ENCODE data around the gene SPATS2. TPM values are rescaled to one million over a fixed set of nuclear protein-coding genes. Genes with fewer than 3 reads are reported as not detected.
A peak's percentile ranks its signal among the peaks of the same experiment; 100 is the strongest.
"Not testable (repeated sequence)": the region's sequence is repeated elsewhere in the genome, so short reads cannot be mapped to it uniquely, and the experiment has no call there.

SPATS2 gene
- total RNA-seq, 1 donor from 2014 or later: 29.9 TPM

DNA sequence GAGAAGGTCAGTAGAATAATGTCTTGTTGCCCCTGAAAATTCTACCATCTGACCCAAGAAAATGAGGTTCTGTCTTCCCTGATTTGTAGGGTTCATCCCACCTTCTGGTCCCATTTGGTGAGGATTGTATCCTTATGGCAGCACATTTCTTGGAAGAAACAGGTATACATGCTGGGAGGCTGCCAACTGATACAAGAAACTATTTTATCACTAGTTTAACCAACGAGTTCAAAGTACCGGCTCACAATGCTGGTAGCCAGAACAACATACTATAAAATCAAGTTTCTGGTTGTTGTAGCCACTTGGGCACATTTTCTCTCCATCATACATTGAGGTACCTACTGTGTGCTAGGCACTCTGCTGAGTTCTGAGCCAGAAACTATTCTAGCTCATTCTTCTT, 164.5 kb downstream of the SPATS2 start:
- no peak overlapping the region for H3K4me3 ChIP-seq (ENCODE audit: low read depth, low read length)
- TF ChIP-seq, protein P1, sequence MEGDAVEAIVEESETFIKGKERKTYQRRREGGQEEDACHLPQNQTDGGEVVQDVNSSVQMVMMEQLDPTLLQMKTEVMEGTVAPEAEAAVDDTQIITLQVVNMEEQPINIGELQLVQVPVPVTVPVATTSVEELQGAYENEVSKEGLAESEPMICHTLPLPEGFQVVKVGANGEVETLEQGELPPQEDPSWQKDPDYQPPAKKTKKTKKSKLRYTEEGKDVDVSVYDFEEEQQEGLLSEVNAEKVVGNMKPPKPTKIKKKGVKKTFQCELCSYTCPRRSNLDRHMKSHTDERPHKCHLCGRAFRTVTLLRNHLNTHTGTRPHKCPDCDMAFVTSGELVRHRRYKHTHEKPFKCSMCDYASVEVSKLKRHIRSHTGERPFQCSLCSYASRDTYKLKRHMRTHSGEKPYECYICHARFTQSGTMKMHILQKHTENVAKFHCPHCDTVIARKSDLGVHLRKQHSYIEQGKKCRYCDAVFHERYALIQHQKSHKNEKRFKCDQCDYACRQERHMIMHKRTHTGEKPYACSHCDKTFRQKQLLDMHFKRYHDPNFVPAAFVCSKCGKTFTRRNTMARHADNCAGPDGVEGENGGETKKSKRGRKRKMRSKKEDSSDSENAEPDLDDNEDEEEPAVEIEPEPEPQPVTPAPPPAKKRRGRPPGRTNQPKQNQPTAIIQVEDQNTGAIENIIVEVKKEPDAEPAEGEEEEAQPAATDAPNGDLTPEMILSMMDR (conservative IDR thresholded peaks at IDR 0.05; ENCODE audit: low read depth, low read length): no peak
- DNase-seq (ENCODE audit: low read depth): no peak

DNA sequence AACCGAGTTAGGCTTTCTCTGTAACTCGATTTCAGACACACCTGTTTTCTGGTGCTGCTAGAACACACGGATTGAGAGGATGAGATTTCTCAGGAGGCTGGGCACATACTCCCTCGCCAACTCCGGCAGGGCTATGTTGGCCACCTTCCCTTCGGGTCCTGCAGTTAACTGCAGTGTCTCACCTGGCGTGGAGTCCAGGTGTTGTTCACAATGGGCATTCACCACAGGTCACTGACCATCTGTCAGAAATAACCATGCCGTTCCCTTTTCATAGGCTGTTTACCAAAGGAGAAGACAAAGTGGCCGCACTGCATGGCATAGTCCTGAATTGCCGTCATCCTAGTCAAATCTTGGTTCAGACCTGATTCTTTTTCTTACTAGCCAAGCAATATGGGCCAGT, 166.1 kb downstream of the SPATS2 start:
- TF ChIP-seq, protein P1 (conservative IDR thresholded peaks at IDR 0.05; ENCODE audit: low read depth, low read length): no peak
- no peak for DNase-seq (ENCODE audit: low read depth)
- H3K4me3 ChIP-seq (ENCODE audit: low read depth, low read length): no peak overlapping the region

DNA sequence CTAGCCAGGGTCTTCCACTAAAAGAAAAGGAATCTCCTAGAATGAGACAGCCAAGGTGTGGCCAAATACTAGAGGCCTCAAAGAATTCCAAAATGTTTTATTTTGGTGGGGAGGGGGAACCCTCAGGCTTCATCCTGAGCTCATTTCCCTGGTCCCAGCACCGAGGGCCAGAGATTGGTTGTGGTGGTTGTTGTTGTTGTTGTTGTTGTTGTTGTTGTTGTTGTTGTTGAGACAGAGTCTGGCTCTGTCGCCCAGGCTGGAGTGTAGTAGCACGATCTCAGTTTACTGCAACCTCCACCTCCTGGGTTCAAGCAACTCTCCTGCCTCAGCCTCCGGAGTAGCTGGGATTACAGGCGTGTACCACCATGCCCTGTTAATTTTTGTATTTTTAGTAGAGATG, 166.9 kb downstream of the SPATS2 start:
- H3K4me3 ChIP-seq (ENCODE audit: low read depth, low read length); DNase-seq (ENCODE audit: low read depth): not testable (repeated sequence)

DNA sequence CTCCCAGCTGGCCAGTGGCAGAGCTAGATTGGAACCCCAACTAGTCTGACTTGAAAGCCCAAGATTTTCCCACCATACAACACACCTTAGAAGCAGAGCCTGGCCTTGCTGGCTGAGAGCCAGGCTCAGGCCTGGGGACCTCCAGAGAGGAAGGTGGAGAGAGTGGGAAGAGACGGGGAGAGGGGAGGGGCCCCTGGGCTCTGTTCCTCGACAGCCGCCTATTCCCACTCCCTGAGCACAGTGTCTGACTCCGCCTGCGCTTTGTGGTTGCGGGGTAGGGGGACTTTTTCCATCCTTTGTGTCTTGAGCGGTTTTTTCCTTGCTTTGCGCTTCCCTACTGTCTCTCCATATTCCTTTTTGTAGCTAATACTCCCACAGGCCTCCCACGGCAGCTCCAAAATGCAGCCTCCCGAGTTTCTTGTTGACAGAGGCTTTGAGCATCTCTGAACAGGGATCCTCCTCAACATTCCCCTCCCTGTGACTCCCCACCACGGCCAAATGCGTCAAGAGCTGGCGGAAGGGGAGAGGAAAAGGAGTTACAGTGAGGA, 167.5 kb downstream of the SPATS2 start:
- TF ChIP-seq, protein P1 (conservative IDR thresholded peaks at IDR 0.05; ENCODE audit: low read depth, low read length): no peak
- no peak overlapping the region for H3K4me3 ChIP-seq (ENCODE audit: low read depth, low read length)
- DNase-seq (ENCODE audit: low read depth): no peak

DNA sequence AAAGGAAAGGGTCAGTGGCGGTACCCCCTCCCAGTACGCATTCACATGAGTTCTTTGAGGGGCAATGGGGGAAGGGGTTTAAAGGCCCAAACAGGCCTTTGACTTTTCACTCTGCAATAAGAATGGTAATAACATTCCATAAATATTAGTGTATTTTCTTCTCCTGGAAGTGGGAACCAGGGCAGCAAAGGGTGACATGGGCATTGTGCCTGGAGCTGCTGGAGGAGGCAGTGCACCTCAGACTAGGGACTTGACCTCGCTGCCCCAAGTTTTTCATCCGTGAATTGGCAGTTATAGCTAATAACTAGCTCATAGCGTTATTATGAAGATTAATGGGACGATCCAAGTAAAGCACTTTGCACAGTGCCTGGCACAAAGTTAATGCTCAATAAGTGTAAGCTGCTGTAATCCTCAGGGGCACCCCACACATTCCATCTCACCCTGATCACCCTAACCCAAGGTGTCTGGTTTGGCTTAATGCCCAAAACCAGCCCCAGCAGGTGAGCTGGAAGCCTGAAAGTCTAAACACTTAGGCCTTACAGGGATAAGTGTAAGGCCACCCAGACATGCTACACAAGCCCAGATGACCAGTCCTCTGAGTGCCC, 168.8 kb downstream of the SPATS2 start:
- no peak overlapping the region for H3K4me3 ChIP-seq (ENCODE audit: low read depth, low read length)
- TF ChIP-seq, protein P1 (conservative IDR thresholded peaks at IDR 0.05; ENCODE audit: low read depth, low read length): no peak
- no peak for DNase-seq (ENCODE audit: low read depth)

DNA sequence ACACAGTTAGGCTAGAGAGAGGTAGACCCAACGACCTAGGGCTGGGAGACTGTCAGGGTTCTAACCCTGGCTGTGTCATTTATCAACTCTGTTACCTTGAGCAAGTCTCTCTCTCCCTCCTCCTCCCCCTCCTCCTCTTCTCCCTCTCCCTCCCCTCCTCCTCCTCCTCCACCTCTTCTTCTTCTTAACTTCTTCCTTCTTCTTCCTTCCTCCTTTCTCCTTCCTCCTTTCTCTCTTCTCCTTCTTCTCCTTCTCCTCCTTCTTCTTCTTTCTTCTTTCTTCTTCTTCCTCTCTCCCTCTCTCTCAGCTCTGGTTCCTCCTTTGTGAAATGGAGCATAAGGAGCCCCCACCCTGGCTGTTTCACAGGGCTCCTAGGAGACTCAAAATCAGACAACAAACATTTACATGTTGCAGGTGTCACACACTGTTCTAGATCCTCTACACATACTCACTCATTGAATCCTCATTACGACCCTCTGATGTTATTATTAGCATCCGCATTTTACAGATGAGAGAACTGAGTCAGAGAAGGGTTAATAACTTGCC, 169.3 kb downstream of the SPATS2 start:
- H3K4me3 ChIP-seq (ENCODE audit: low read depth, low read length): no peak overlapping the region
- TF ChIP-seq, protein P1 (conservative IDR thresholded peaks at IDR 0.05; ENCODE audit: low read depth, low read length): no peak
- DNase-seq (ENCODE audit: low read depth): no peak

DNA sequence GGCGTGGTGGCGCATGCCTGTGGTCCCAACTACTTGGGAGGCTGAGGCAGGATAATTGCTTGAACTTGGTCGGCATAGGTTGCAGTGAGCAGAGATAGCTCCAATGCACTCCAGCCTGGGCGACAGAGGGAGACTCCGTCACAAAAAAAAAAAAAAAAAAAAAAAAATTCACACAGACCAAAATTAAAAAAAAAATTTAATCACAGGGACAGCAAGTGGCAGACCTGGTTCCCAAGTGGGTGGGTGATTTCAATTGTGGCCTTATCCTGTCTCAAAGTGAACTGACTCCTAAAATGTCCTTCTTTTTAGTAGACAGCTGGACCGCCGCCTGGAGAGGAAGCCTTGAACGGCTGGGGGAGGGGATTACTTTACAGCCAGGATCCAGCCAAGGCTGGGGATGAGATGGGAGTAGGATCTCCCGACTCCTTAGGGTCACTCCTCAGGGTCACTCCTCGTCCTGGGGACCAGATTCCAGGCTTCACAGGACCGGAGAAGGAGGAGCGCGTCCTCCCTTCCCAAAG, 170.0 kb downstream of the SPATS2 start:
- TF ChIP-seq, protein P1 (conservative IDR thresholded peaks at IDR 0.05; ENCODE audit: low read depth, low read length): no peak
- H3K4me3 ChIP-seq (ENCODE audit: low read depth, low read length): peak overlapping the region; percentile 40
- no peak for DNase-seq (ENCODE audit: low read depth)
